Measurements from ENCODE around the gene USP21. TPM values are rescaled to one million over a fixed set of nuclear protein-coding genes. Genes with fewer than 3 reads are reported as not detected.

The USP21 gene
- total and polyA plus RNA-seq, 2 of the 13 experiments (the other 11 are each of a cell fraction or from before 2014, with no cell fraction given) = 10.1 to 33.1 TPM

DNA sequence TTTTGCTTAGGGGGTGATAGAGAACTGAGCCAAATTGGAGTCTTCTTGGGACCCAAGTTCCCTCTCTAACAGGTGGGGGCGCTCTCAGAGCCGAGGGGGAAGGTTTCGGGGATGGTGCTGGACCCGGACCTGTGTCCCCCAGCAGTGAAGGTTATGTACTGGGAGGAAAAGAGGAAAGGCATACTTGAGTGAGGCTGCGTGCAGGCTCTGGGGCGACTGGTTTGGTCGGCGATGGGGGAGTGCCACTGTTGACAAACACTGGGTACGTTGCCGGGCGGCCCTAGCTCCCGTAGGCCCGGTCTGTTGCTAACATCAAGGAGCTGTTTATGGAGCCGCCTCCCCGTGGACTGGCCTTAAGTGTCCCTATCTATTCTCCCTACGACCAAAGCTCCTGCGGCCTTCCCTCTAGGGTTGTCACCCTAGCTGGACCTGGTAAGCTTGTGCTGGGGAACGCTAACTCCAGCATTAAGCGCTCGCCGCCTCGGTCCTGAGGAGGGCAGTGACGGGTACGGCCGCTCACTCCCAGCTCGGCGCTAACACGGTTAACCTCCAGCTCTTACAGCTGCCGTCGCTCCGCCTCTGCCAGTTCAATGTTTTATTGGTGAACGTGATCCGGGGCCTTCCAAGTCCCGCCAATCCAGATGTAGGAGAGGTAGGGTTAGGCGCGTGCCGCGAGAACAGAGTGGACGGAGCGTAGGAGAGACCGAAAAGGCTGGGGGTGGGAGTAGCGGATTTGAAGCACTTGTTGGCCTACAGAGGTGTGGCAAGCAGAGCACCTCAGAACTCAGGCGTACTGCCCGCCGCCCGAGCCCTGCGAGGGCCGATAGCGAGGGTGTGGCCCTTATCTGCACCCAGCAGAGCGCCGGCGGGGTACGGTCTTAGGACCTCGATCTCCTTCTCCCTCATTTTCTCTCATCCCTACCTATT, 6.7 kb downstream of the USP21 start, which contains the start of gene PPOX (continued):
- TF ChIP-seq ZNF142 (CRISPR knock-in tag; IDR thresholded peaks at IDR 0.05) = peak; percentile 78; the same call in 1 of the 2 replicates
- TF ChIP-seq ZNF768 (CRISPR knock-in tag; IDR thresholded peaks at IDR 0.05) = 0 out of 2 replicates have a peak, but pooled peaks have one; percentile 32
- 0 out of 2 replicates have a peak, but pooled peaks have one; percentile 22 for TF ChIP-seq LBX2 (CRISPR knock-in tag; IDR thresholded peaks at IDR 0.05; ENCODE audit: borderline replicate concordance)
- TF ChIP-seq, protein P1, sequence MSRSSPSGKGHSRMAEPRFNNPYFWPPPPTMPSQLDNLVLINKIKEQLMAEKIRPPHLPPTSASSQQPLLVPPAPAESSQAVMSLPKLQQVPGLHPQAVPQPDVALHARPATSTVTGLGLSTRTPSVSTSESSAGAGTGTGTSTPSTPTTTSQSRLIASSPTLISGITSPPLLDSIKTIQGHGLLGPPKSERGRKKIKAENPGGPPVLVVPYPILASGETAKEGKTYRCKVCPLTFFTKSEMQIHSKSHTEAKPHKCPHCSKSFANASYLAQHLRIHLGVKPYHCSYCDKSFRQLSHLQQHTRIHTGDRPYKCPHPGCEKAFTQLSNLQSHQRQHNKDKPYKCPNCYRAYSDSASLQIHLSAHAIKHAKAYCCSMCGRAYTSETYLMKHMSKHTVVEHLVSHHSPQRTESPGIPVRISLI (CRISPR knock-in tag; IDR thresholded peaks at IDR 0.05; ENCODE audit: borderline replicate concordance) = no peak
- peak; percentile 68 for TF ChIP-seq NR2C2 (CRISPR knock-in tag; IDR thresholded peaks at IDR 0.05; ENCODE audit: borderline replicate concordance)
- no peak for TF ChIP-seq ATF7 (IDR thresholded peaks at IDR 0.05)
- no peak for TF ChIP-seq ATF7 (CRISPR knock-in tag; IDR thresholded peaks at IDR 0.05)
- TF ChIP-seq ZNF879 (CRISPR knock-in tag; IDR thresholded peaks at IDR 0.05) = no peak
- TF ChIP-seq NFIC (IDR thresholded peaks at IDR 0.05; ENCODE audit: low read length) = no peak
- 0 out of 2 replicates have a peak, but pooled peaks have one; percentile 65 for TF ChIP-seq CENPT (CRISPR knock-in tag; IDR thresholded peaks at IDR 0.05; ENCODE audit: low read depth)
- 0 out of 2 replicates have a peak, but pooled peaks have one; percentile 53 for TF ChIP-seq ZNF788 (CRISPR knock-in tag; IDR thresholded peaks at IDR 0.05; ENCODE audit: borderline replicate concordance)
- no peak for TF ChIP-seq ZNF24 (IDR thresholded peaks at IDR 0.05)
- no peak for TF ChIP-seq ZFP36 (IDR thresholded peaks at IDR 0.05; ENCODE audit: borderline replicate concordance, low read depth, low read length, partially characterized antibody)
- peak; percentile 84 for TF ChIP-seq ASH2L (IDR thresholded peaks at IDR 0.05; ENCODE audit: insufficient read length, low read depth, low read length)
- peak; percentile 81 for TF ChIP-seq TFDP2 (CRISPR knock-in tag; IDR thresholded peaks at IDR 0.05)
- TF ChIP-seq NR2F2 (IDR thresholded peaks at IDR 0.05; ENCODE audit: borderline replicate concordance, low read depth) = 0 out of 2 replicates have a peak, but pooled peaks have one; percentile 6
- TF ChIP-seq, protein P2, sequence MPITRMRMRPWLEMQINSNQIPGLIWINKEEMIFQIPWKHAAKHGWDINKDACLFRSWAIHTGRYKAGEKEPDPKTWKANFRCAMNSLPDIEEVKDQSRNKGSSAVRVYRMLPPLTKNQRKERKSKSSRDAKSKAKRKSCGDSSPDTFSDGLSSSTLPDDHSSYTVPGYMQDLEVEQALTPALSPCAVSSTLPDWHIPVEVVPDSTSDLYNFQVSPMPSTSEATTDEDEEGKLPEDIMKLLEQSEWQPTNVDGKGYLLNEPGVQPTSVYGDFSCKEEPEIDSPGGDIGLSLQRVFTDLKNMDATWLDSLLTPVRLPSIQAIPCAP (CRISPR knock-in tag; IDR thresholded peaks at IDR 0.05; ENCODE audit: low read depth) = no peak
- no peak for TF ChIP-seq CCAR2 (optimal IDR thresholded peaks at IDR 0.05; ENCODE audit: low read depth, low read length)
- TF ChIP-seq ZNF850 (CRISPR knock-in tag; conservative IDR thresholded peaks at IDR 0.05) = no peak
